ENCODE measurements around the gene UNC79.

- no peak for TF ChIP-seq TAF1 (IDR thresholded peaks at IDR 0.05; ENCODE audit: borderline replicate concordance, low read depth, low read length)
- no peak for TF ChIP-seq POLR2A (IDR thresholded peaks at IDR 0.05; ENCODE audit: low read depth, low read length)
- TF ChIP-seq POLR2AphosphoS5 (IDR thresholded peaks at IDR 0.05; ENCODE audit: low read depth, low read length), result no peak
Observed at GRCh38 chr14:93737634-93738033, 306.9 kb downstream of the UNC79 start.
